ENCODE results near the gene BMP2K.

GRCh38 chr4:78824001-78824400 lies 47.9 kb downstream of the BMP2K start:
- TF ChIP-seq, protein P1, sequence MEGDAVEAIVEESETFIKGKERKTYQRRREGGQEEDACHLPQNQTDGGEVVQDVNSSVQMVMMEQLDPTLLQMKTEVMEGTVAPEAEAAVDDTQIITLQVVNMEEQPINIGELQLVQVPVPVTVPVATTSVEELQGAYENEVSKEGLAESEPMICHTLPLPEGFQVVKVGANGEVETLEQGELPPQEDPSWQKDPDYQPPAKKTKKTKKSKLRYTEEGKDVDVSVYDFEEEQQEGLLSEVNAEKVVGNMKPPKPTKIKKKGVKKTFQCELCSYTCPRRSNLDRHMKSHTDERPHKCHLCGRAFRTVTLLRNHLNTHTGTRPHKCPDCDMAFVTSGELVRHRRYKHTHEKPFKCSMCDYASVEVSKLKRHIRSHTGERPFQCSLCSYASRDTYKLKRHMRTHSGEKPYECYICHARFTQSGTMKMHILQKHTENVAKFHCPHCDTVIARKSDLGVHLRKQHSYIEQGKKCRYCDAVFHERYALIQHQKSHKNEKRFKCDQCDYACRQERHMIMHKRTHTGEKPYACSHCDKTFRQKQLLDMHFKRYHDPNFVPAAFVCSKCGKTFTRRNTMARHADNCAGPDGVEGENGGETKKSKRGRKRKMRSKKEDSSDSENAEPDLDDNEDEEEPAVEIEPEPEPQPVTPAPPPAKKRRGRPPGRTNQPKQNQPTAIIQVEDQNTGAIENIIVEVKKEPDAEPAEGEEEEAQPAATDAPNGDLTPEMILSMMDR (IDR thresholded peaks at IDR 0.05), result no peak
- no peak for TF ChIP-seq NFE2L2 (conservative IDR thresholded peaks at IDR 0.05; ENCODE audit: low read length)
- no peak for TF ChIP-seq NR3C1 (IDR thresholded peaks at IDR 0.05)
- no peak for TF ChIP-seq MAX (IDR thresholded peaks at IDR 0.05)
- TF ChIP-seq MYC (IDR thresholded peaks at IDR 0.05; ENCODE audit: borderline replicate concordance, low read length), result no peak
- TF ChIP-seq POLR2A (IDR thresholded peaks at IDR 0.05; ENCODE audit: low read length), result no peak
- no peak for TF ChIP-seq CBX2 (IDR thresholded peaks at IDR 0.05; ENCODE audit: borderline replicate concordance, low read depth)
- TF ChIP-seq PHF8 (IDR thresholded peaks at IDR 0.05; ENCODE audit: borderline replicate concordance, low read depth), result no peak
- TF ChIP-seq JUNB (IDR thresholded peaks at IDR 0.05), result no peak

All from A549 (cell line).